ENCODE measurements around the gene PAPOLG.

- TF ChIP-seq CTCF (IDR thresholded peaks at IDR 0.05): no peak
- no peak for TF ChIP-seq POLR2A (IDR thresholded peaks at IDR 0.05)
Measured at GRCh38 chr2:60780721-60781120, 24.7 kb downstream of the PAPOLG start.

Data from lower leg skin (tissue), 3 donors.